ENCODE measurements around the gene CCL22.

GRCh38 chr16:57391708-57392107, 33.1 kb downstream of the CCL22 start:
- TF ChIP-seq EZH2 (IDR thresholded peaks at IDR 0.05): no peak
- no peak for TF ChIP-seq POLR2AphosphoS5 (IDR thresholded peaks at IDR 0.05; ENCODE audit: borderline replicate concordance, low read depth, low read length)
- TF ChIP-seq FOXP2 (optimal IDR thresholded peaks at IDR 0.05; ENCODE audit: control extremely low read depth, extremely low read length, insufficient read depth): no peak
